PC-9 (cell line): ENCODE measurements around the gene CFI. TPM values are rescaled to one million over a fixed set of nuclear protein-coding genes. Genes with fewer than 3 reads are reported as not detected.

Experiments
- BruUV-seq: library from RNA; stranded (reverse); fragments of 400-500 nt; replicated peaks from 2 replicates; lab custom pipeline; 2021; lab: Mats Ljungman, UMichigan
- CTCF ChIA-PET: fragments of 300-600 bp; sonication (Branson Sonifier 250); formaldehyde crosslinking; loops from one replicate; lab custom pipeline; 2022; ENCODE audit warnings: antibody characterized with exemption; lab: Charles Lee
- POLR2A ChIA-PET: fragments of 300-600 bp; sonication (Branson Sonifier 250); formaldehyde crosslinking; loops from one replicate; lab custom pipeline; 2022; ENCODE audit warnings: antibody characterized with exemption; ENCODE audit not compliant: unreplicated experiment; lab: Charles Lee
- DNase-seq, 2 experiments: peaks; one replicate each; pipeline versions ENCODE4 v3.0.0 to v3.0.0-alpha.2; 2015 to 2022; ENCODE audit warnings: mixed read lengths in 1 of 2
- H2AFZ ChIP-seq: fragments of 200-600 bp; sonication (generic); 2 replicates; pipeline ENCODE4 v1.8.1; 2017; ENCODE audit warnings: antibody characterized with exemption
- H3F3A ChIP-seq: fragments of 200-600 bp; sonication (generic); 2 replicates; pipeline ENCODE4 v1.8.1; 2017; ENCODE audit warnings: antibody characterized with exemption, mild to moderate bottlenecking, low read depth; ENCODE audit not compliant: insufficient read depth
- H3K27ac ChIP-seq: fragments of 200-600 bp; sonication (generic); 2 replicates; pipeline ENCODE4 v1.6.1; 2016; ENCODE audit warnings: mixed run types
- H3K27me3 ChIP-seq: fragments of 200-600 bp; sonication (generic); 2 replicates; pipeline ENCODE4 v1.6.1; 2016; ENCODE audit warnings: low read depth, mixed run types; ENCODE audit not compliant: insufficient read depth
- H3K36me3 ChIP-seq: fragments of 200-600 bp; sonication (generic); 2 replicates; pipeline ENCODE4 v1.6.1; 2016; ENCODE audit warnings: low read depth, mixed run types
- H3K4me1 ChIP-seq: fragments of 200-600 bp; sonication (generic); replicated peaks from 2 replicates; pipeline ENCODE4 v1.6.1; 2016; ENCODE audit warnings: mixed run types; ENCODE audit not compliant: insufficient read depth
- H3K4me2 ChIP-seq: fragments of 200-600 bp; sonication (generic); 2 replicates; pipeline ENCODE4 v1.6.1; 2017; ENCODE audit warnings: mixed run types
- H3K4me3 ChIP-seq: fragments of 200-600 bp; sonication (generic); 2 replicates; pipeline ENCODE4 v1.6.1; 2016; ENCODE audit warnings: mixed run types
- H3K79me2 ChIP-seq: fragments of 200-600 bp; sonication (generic); 2 replicates; pipeline ENCODE4 v1.6.1; 2017; ENCODE audit warnings: low read depth, mixed run types
- H3K9me2 ChIP-seq: fragments of 200-600 bp; sonication (generic); 2 replicates; pipeline ENCODE4 v1.8.1; 2017; ENCODE audit warnings: mild to moderate bottlenecking; ENCODE audit not compliant: insufficient read depth
- H3K9me3 ChIP-seq: fragments of 200-600 bp; sonication (generic); 2 replicates; pipeline ENCODE4 v1.8.1; 2016; ENCODE audit warnings: low read depth; ENCODE audit not compliant: insufficient read depth
- H4K20me1 ChIP-seq: fragments of 200-600 bp; sonication (generic); 2 replicates; pipeline ENCODE4 v1.8.1; 2017; ENCODE audit not compliant: insufficient read depth
- EZH2 ChIP-seq: fragments of 200-600 bp; sonication (generic); IDR thresholded peaks from 2 replicates; pipeline ENCODE4 v1.8.0; 2017; ENCODE audit warnings: antibody characterized with exemption, low read depth
- intact Hi-C: fragments of 100-400 bp; cut with micrococcal nuclease; formaldehyde crosslinking; loops from one replicate; pipeline ENCODE4 v1.10.0; 2022; ENCODE audit not compliant: unreplicated experiment
- total RNA-seq: library from RNA; stranded (reverse); gene quantifications from 2 replicates; pipeline ENCODE4 v1.2.3, GENCODE V29; 2021
- TF ChIP-seq, protein P1 (sequence below): fragments of 200-600 bp; sonication (generic); conservative IDR thresholded peaks from 2 replicates; pipeline ENCODE4 v1.6.1; 2017; ENCODE audit warnings: mixed run types, antibody characterized with exemption, mild to moderate bottlenecking, moderate library complexity

CFI gene
- total RNA-seq, 1 experiment from 2014 or later = 2.2 TPM

DNA sequence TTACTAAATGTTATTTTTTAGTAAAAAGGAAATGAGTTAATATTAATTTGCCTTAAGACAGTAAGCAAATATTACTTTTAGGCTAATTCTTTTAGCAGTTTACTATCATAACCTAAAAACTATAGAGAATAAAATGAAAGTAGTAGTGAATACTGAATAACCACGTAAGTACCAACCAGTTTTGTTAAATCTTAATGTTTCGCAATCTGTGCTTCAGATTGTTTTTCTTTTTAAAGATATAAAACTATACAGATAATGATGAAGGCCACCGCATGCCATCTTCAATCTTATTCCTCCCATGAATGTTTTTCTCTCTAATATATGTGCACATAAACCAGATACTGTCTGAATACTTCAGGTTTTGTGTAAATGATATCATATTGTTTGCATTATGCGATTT lies 32.0 kb upstream of the CFI start:
- no peaks in the 10 kb centered on the region for H3F3A ChIP-seq
- TF ChIP-seq, protein P1, sequence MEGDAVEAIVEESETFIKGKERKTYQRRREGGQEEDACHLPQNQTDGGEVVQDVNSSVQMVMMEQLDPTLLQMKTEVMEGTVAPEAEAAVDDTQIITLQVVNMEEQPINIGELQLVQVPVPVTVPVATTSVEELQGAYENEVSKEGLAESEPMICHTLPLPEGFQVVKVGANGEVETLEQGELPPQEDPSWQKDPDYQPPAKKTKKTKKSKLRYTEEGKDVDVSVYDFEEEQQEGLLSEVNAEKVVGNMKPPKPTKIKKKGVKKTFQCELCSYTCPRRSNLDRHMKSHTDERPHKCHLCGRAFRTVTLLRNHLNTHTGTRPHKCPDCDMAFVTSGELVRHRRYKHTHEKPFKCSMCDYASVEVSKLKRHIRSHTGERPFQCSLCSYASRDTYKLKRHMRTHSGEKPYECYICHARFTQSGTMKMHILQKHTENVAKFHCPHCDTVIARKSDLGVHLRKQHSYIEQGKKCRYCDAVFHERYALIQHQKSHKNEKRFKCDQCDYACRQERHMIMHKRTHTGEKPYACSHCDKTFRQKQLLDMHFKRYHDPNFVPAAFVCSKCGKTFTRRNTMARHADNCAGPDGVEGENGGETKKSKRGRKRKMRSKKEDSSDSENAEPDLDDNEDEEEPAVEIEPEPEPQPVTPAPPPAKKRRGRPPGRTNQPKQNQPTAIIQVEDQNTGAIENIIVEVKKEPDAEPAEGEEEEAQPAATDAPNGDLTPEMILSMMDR = no peak
- no peak for TF ChIP-seq EZH2
- no peak for DNase-seq
- H2AFZ ChIP-seq = no peak overlapping the region
- no peaks in the 10 kb centered on the region for H3K4me1 ChIP-seq
- ChIA-PET POLR2A (no interaction called here), CTCF (no interaction called here)
- H3K9me3 ChIP-seq = no peaks in the 10 kb centered on the region
- no peak overlapping the region for H3K4me3 ChIP-seq
- no peaks in the 10 kb centered on the region for H3K9me2 ChIP-seq
- BruUV-seq = no TSS peak
- no peaks in the 10 kb centered on the region for H4K20me1 ChIP-seq
- no peaks in the 10 kb centered on the region for H3K79me2 ChIP-seq
- no peaks in the 10 kb centered on the region for H3K27me3 ChIP-seq
- no peak overlapping the region for H3K4me2 ChIP-seq
- no peaks in the 10 kb centered on the region for H3K36me3 ChIP-seq
- H3K27ac ChIP-seq = no peak overlapping the region
- intact Hi-C loops = no loop called here

DNA sequence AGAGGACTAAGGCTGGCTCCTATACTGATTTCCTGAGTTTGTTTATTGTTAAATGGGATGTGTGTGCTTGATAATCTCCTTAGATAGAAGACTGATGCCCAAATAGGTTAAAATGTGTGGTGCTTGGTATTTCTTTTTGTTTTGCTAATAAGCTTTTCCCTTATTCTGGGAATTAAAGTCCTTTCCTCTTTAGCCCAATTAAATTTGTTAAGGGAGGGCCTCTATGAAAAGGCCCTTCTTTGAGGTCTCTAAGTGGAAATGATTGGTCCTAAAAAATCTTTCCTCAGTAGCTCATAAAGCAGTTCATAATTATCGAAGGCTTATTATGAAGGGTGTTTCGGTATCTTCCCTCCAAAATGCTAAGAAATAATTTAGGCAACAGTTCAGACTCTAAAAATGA lies 25.9 kb upstream of the CFI start, which contains the start of gene RRH:
TSS of gene RRH (plus strand) at position 301 of the 400 bp plus-strand sequence. CDS start at position 357, 56 bp downstream.
- no peaks in the 10 kb centered on the region for H3K27me3 ChIP-seq
- no peak within 1 kb of the TSS for H3K4me2 ChIP-seq
- ChIA-PET CTCF (no interaction called here), POLR2A (interaction anchor here (0.6 kb wide), 1 partner anchor 13 kb away, joined by 7 read pairs; no protein-coding TSS in a partner anchor)
- no peaks in the 10 kb centered on the region for H4K20me1 ChIP-seq
- H3K4me1 ChIP-seq = no peaks in the 10 kb centered on the region
- no peaks in the 10 kb centered on the region for H3K9me3 ChIP-seq
- intact Hi-C loops = loop anchor here (5.0 kb wide), 1 partner anchor 95 kb away; no protein-coding TSS in a partner anchor
- no TSS peak for BruUV-seq
- H3K9me2 ChIP-seq = no peaks in the 10 kb centered on the region
- peaks cover 4% of the 10 kb centered on the region; the same call in 1 of the 2 replicates for H3K36me3 ChIP-seq
- H3K27ac ChIP-seq = no peak within 1 kb of the TSS
- no peak within 1 kb of the TSS for H3K4me3 ChIP-seq
- no peak within 1 kb of the TSS for H2AFZ ChIP-seq
- H3K79me2 ChIP-seq = no peaks in the 10 kb centered on the region
- DNase-seq = no peak
- no peak for TF ChIP-seq EZH2
- TF ChIP-seq, protein P1 = no peak
- H3F3A ChIP-seq = 0 out of 2 replicates have a peak, but pooled peaks cover 8% of the 10 kb centered on the region

- intact Hi-C loops = loop anchor here (1.0 to 5.0 kb wide), 2 partner anchors 96 to 399 kb away; no protein-coding TSS in a partner anchor
- Histone ChIP-seq H3K9me3 (no peaks in the 10 kb centered on the region), H3K27me3 (no peaks in the 10 kb centered on the region), H2AFZ (no peak overlapping the region), H3K4me3 (no peak overlapping the region), H3K4me2 (no peak overlapping the region), H3K27ac (no peak overlapping the region), H3F3A (0 out of 2 replicates have a peak, but pooled peaks cover 9% of the 10 kb centered on the region), H4K20me1 (no peaks in the 10 kb centered on the region), H3K4me1 (no peaks in the 10 kb centered on the region), H3K36me3 (peaks cover 4% of the 10 kb centered on the region; the same call in 1 of the 2 replicates), H3K79me2 (no peaks in the 10 kb centered on the region), H3K9me2 (no peaks in the 10 kb centered on the region)
- TF ChIP-seq, protein P1 = peak; percentile 66
- no peak for TF ChIP-seq EZH2
- DNase-seq = no peak
- ChIA-PET POLR2A (no interaction called here), CTCF (no interaction called here)
- BruUV-seq = no TSS peak
These were observed 24.9 kb upstream of the CFI start for GRCh38 chr4:109826719-109827118.
